LHCN-M2 (cell line): ENCODE measurements around the gene PRDM15. TPM values are rescaled to one million over a fixed set of nuclear protein-coding genes. Genes with fewer than 3 reads are reported as not detected.

ENCODE experiments used
- DNase-seq: peaks from one replicate; pipeline ENCODE4 v3.0.0-alpha.2; 2012; ENCODE audit warnings: low read depth
- total RNA-seq: library from RNA; depleted of rRNA; stranded (reverse); fragments of >200 nt; gene quantifications from 2 replicates; pipeline ENCODE4 v1.2.3, GENCODE V29; 2014

The PRDM15 gene
- total RNA-seq, 1 experiment from 2014 or later: 6.1 TPM

DNA sequence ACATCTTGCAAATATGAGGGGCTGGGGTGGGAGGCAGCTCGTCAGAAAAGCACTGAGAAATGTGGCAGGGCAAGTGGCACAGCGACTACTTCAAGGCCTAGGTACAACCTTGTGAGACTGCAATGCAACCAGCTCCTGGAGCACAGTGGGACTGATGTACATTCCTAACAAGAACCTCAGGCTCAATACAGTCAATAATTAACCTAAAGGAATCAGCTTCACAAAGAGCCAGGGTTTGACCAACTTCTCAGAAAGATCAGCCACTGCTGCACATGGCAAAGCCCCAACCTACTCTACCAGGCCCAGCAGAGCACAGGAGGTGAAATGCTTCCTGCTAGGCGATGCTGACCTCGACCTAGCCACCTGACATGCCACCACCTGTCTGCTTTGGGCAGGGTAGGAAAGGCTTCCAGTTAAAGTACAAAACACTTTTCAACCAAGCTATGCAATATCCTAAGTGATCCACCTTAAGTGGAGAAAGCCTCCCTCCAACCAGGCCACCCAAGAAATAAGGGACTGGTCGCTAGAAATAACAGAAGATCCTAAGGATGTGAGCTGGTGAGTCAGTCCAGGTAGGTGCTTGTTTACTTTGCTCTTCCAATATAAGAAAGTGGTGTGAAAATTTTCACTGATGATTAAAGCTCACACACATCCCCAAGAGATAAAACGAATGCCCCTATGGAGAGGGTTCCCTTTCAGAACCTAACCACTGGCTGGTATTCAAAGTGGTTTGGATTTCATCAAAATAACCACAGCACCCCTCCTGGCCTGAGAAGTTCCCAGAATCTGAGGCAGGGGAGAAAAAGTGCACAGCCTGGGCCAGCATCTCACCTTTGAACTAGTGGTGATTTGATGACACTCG, 114.4 kb downstream of the PRDM15 start:
- no peak for DNase-seq

DNA sequence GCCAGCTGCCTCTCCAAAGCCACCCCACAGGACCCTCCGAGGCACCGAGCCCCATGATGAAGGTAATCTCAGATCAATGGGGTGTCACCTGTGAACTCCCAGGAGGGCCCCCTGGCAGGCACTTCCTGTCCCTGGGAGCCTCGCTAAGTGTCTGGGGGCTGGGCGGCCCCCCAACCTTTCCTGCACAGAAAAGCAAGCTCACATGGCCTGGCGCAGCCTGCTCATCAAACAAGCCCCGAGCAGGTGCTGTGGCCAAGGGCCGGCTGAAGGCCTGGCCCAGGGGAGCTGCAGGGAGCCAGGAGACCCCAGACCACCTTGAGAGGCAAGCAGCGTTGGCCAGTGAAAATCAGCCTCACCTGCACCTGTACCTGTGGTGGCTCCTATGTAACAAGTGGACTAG, 115.1 kb downstream of the PRDM15 start:
- no peak for DNase-seq

DNA sequence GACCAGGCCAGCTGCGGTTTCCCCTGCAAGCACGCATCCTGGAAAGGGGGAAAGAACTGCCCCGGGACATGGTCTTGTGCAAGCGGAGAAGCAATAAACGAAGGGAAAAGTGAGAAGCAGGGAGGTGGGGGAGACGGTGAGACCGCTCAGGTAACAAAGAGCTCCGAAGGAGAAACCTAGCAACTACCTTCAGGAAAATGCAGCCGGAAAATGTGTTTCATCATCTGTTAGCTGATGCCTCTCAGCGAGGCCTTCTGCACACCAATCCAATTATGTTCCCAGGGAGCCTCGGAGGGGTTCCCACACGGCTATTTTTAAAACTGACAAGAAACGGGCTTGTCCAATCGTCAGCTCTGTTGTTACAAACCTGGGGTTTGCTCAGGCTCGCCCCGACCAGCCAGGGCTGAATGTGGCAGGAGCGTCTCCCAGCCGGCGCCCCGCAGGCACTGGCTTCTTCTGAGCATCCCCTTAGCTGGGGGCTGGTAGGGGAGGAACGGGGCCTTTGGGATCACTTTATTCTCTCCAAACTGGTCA, 115.7 kb downstream of the PRDM15 start:
- no peak for DNase-seq

DNA sequence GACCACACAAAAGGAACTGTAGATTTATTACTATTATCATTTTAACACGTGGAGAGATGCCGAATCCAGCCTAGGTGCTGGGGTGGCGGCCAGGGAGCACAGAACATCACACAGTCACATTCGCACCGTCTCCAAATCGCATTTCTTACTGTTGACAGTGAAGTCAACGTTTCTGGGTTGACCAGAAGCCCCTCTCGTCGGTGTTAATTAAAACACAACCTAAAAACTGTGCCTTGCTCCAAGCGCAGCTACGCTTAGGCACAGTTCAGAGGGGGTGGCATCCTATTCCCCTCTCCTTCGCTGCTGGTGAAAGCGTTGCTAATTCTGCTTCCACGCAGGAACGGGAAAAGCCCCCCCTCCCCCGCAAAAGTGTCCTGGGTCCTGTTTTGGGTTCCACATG, 116.4 kb downstream of the PRDM15 start:
- no peak for DNase-seq

GRCh38 chr21:41761934-41762635, 117.1 kb downstream of the PRDM15 start:
- DNase-seq: no peak

GRCh38 chr21:41761211-41761933, 117.8 kb downstream of the PRDM15 start:
- DNase-seq: peak; percentile 25

DNA sequence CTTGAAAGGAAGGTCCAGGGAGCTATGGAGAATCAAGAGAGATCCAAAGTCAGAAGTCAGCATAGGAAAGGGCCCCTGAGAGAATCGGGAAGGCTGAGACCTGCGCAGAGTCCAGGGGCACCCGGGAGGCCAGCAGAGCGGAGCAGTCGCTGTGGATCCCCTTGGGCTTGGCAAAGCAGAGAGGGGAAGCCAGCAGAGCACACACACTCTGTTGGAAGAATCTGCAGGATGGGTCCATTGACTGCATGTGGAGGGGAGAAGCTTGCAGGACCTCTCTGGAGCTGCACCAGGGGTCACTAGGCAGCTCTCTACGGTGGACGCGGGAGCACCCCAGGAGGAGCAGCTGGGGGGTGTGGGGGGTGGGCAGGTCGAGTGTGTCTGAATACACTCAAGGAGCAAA, 118.7 kb downstream of the PRDM15 start:
- DNase-seq: no peak

DNA sequence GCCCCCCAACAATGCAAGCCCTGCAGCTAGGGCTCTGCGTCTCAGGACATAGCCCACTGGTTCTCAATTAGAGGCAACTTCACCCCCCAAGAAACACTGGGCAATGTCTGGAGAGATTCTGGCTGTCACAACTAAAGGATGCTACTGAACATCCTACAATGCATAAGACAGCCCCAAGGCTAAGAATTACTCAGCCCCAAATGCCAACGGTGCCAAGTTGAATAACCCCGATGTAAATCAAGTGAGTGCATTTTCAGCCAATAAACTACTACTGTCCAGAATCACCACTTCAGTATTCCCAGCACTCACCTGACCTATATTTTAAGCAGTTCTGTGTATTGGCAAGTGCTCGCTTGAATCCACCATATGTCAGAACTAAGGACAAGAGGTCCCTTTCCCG, 119.2 kb downstream of the PRDM15 start:
- no peak for DNase-seq

GRCh38 chr21:41759214-41759840, 119.8 kb downstream of the PRDM15 start:
- no peak for DNase-seq

- peak; percentile 47 for DNase-seq
These were observed 120.6 kb downstream of the PRDM15 start for GRCh38 chr21:41758550-41758949.

- DNase-seq: no peak
These were observed 123.0 kb downstream of the PRDM15 start for GRCh38 chr21:41755934-41756773.

GRCh38 chr21:41755258-41755933, 123.7 kb downstream of the PRDM15 start:
- DNase-seq: no peak

- DNase-seq: no peak
These were observed 124.7 kb downstream of the PRDM15 start for GRCh38 chr21:41754479-41754891.

- no peak for DNase-seq
These were observed 125.9 kb downstream of the PRDM15 start for GRCh38 chr21:41753006-41753898.

GRCh38 chr21:41752231-41752681, 126.9 kb downstream of the PRDM15 start:
- DNase-seq: peak; percentile 67

GRCh38 chr21:41751611-41752011, 127.5 kb downstream of the PRDM15 start:
- DNase-seq: no peak

GRCh38 chr21:41750532-41751151, 128.5 kb downstream of the PRDM15 start:
- DNase-seq: no peak

- no peak for DNase-seq
These were observed 129.1 kb downstream of the PRDM15 start for GRCh38 chr21:41750051-41750450.
